ENCODE measurements around the gene SYT3. TPM values are rescaled to one million over a fixed set of nuclear protein-coding genes. Genes with fewer than 3 reads are reported as not detected.

Gene SYT3
- total and polyA plus RNA-seq, 2 of the 13 experiments (the other 11 are each of a cell fraction or from before 2014, with no cell fraction given) = not detected

DNA sequence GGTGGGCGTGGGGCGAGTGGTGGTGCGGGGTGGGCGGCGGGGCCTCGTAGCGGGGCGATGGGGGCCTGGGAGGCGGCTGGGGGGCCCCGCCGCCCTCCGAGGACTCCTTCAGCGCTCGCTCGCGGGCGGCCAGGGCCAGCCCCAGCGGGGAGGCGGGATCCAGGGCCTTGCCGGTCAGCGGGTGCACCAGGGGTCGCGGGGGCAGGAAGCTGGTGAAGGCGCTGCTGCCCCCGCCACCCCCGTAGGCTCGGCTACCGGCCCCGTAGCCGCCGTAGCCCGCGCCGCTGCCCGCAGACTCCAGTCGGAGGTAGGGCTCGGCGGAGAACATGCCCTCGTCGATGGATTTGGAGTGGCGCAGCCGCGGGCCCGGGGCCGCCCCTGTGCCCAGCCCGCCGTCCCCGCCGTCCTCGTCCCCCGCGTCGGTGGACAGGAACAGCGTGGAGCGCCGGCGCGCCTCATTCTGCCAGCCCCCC lies 28.1 kb upstream of the SYT3 start (continued):
- TF ChIP-seq BATF2 (CRISPR knock-in tag; IDR thresholded peaks at IDR 0.05) (no peak), ZNF235 (CRISPR knock-in tag; IDR thresholded peaks at IDR 0.05; ENCODE audit: borderline replicate concordance) (no peak), ZNF746 (CRISPR knock-in tag; IDR thresholded peaks at IDR 0.05) (no peak), TOE1 (CRISPR knock-in tag; IDR thresholded peaks at IDR 0.05) (no peak), NAIF1 (CRISPR knock-in tag; IDR thresholded peaks at IDR 0.05; ENCODE audit: borderline replicate concordance) (no peak), NCOA5 (CRISPR knock-in tag; IDR thresholded peaks at IDR 0.05) (no peak), ZFP1 (CRISPR knock-in tag; IDR thresholded peaks at IDR 0.05) (no peak), ATF7-NPFF (CRISPR knock-in tag; IDR thresholded peaks at IDR 0.05; ENCODE audit: low read depth) (no peak), ARNT (IDR thresholded peaks at IDR 0.05) (no peak)

DNA sequence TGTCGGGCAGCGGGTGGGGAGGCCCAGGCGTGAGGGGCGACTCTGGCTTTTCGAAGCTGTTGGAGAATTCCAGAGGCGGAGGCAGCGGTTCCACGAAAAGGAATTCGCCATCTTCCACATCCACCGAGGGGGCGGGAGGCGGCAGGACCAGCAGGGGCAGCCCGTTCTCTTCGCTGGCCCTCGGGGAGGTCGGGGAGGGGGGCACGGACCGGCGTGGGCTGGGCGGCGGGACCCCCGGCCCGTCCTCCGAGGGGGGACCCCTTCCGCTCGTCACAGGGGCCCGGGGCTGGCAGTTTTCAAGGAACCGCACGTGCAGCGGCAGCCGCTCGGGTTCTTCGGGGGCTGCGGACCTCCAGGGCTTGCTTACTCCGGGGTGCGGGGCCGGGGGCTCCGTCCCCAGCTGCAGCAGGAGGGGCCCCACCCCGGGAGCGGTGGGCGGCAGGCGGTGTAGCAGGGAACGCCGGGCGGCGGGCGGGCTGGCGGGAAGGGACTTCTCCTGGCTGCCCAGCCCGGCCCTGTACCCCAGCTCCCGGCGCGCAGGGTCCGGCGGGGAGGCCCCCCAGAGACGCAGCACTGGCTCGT lies 27.6 kb upstream of the SYT3 start:
- in situ Hi-C loops (cut with HindIII; ENCODE audit: extremely low pct_ligation_motif_present, low pct_unique_long_range_greater_than_20kb) (no loop called here), intact Hi-C loops (cut with micrococcal nuclease; ENCODE audit: unreplicated experiment) (no loop called here)
- H3K4me1 ChIP-seq (ENCODE audit: insufficient read depth, low read length) = no peaks in the 10 kb centered on the region
- H2AFZ ChIP-seq (ENCODE audit: low read length) = no peak overlapping the region
- no peak overlapping the region for H3K9ac ChIP-seq (ENCODE audit: insufficient read depth, low read depth, low read length)
- H4K20me1 ChIP-seq (ENCODE audit: insufficient read depth, low read length) = no peaks in the 10 kb centered on the region
- H3K36me3 ChIP-seq (replicated peaks in 1 of 2; ENCODE audit: control insufficient read depth in 1 of 2, insufficient read depth in 2 of 2, low read length in 2 of 2) = no peaks in the 10 kb centered on the region
- H3K9me3 ChIP-seq (ENCODE audit: low read length) = no peaks in the 10 kb centered on the region; the same call in 1 of the 2 replicates
- BruUV-seq (replicated peaks) = no TSS peak
- FAIRE-seq (no peak), DNase-seq (ENCODE audit: low spot score) (no peak), ATAC-seq (no peak)
- H3K27me3 ChIP-seq (ENCODE audit: control insufficient read depth in 1 of 2, insufficient read depth in 2 of 2, low read length in 2 of 2) = peaks cover 3 to 24% of the 10 kb centered on the region in 2 experiments; a peak in 4 of 5 replicates
- H3K4me2 ChIP-seq (ENCODE audit: low read depth, low read length) = no peak overlapping the region
- H3K27ac ChIP-seq (ENCODE audit: extremely low read length, insufficient read depth, low read length) = no peak overlapping the region
- no peak overlapping the region for H3K4me3 ChIP-seq (replicated peaks in 1 of 3; ENCODE audit: insufficient read depth in 1 of 3, low read depth in 2 of 3, low read length in 3 of 3)
- H3K79me2 ChIP-seq (ENCODE audit: insufficient read depth, low read length) = no peaks in the 10 kb centered on the region
- ChIA-PET CTCF (ENCODE audit: low intra/inter-chr PET ratio, low total read pairs) (no interaction called here), POLR2A (no interaction called here)
- TF ChIP-seq SMC3 (IDR thresholded peaks at IDR 0.05; ENCODE audit: low read length) (no peak), ISX (CRISPR knock-in tag; conservative IDR thresholded peaks at IDR 0.05) (no peak), SMARCE1 (IDR thresholded peaks at IDR 0.05; ENCODE audit: borderline replicate concordance) (no peak), DMAP1 (CRISPR knock-in tag; IDR thresholded peaks at IDR 0.05) (no peak), ZNF33B (CRISPR knock-in tag; IDR thresholded peaks at IDR 0.05) (no peak), CHD2 (IDR thresholded peaks at IDR 0.05; ENCODE audit: low read depth, low read length) (no peak), ZSCAN22 (CRISPR knock-in tag; IDR thresholded peaks at IDR 0.05) (no peak), ZSCAN21 (CRISPR knock-in tag; IDR thresholded peaks at IDR 0.05; ENCODE audit: borderline replicate concordance) (no peak), ZSCAN30 (CRISPR knock-in tag; IDR thresholded peaks at IDR 0.05) (no peak)
- TF ChIP-seq, protein P1, sequence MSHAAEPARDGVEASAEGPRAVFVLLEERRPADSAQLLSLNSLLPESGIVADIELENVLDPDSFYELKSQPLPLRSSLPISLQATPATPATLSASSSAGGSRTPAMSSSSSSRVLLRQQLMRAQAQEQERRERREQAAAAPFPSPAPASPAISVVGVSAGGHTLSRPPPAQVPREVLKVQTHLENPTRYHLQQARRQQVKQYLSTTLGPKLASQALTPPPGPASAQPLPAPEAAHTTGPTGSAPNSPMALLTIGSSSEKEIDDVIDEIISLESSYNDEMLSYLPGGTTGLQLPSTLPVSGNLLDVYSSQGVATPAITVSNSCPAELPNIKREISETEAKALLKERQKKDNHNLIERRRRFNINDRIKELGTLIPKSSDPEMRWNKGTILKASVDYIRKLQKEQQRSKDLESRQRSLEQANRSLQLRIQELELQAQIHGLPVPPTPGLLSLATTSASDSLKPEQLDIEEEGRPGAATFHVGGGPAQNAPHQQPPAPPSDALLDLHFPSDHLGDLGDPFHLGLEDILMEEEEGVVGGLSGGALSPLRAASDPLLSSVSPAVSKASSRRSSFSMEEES (CRISPR knock-in tag; IDR thresholded peaks at IDR 0.05) = no peak
- WGBS (ENCODE audit: low lambda C conversion rate) = 7% methylated on average over 5 of the region's 56 CpGs

All from HepG2 (cell line).